ENCODE data around the gene PTGIS. TPM values are rescaled to one million over a fixed set of nuclear protein-coding genes. Genes with fewer than 3 reads are reported as not detected.

PTGIS gene
- total and polyA plus RNA-seq, 2 of the 4 experiments (the other 2 are of a cell fraction) = 1.6 to 2.6 TPM

- no peak overlapping the region for H2AK9ac ChIP-seq (replicated peaks; ENCODE audit: low read depth, low read length, poor library complexity)
- no peaks in the 10 kb centered on the region for H3K9me3 ChIP-seq (ENCODE audit: control insufficient read depth, insufficient read depth, low read length)
- no peak overlapping the region for H2AK5ac ChIP-seq (ENCODE audit: low read depth, low read length)
- peaks cover 12% of the 10 kb centered on the region for H3K27me3 ChIP-seq (ENCODE audit: control insufficient read depth, insufficient read depth, low read length)
- dilution Hi-C loops (cut with HindIII; ENCODE audit: low sequenced_read_pairs, unreplicated experiment) (no loop called here), in situ Hi-C loops (cut with MboI; ENCODE audit: low sequenced_read_pairs) (loop anchor here (5.0 kb wide), 1 partner anchor 181 kb away; no protein-coding TSS in a partner anchor), intact Hi-C loops (cut with micrococcal nuclease) (no loop called here)
- H3K27ac ChIP-seq (ENCODE audit: insufficient read depth, low read length) = no peak overlapping the region
- ATAC-seq (ENCODE audit: low read depth) = no peak
- H3K9ac ChIP-seq (ENCODE audit: low read depth, low read length) = no peak overlapping the region
- no peaks in the 10 kb centered on the region for H3K9me1 ChIP-seq (ENCODE audit: insufficient read depth, low read length)
- no peak overlapping the region for H3K14ac ChIP-seq (replicated peaks; ENCODE audit: low read depth, low read length)
- no peak for TF ChIP-seq RFX5 (IDR thresholded peaks at IDR 0.05; ENCODE audit: low read depth, low read length)
- TF ChIP-seq MAFK (IDR thresholded peaks at IDR 0.05; ENCODE audit: low read depth, low read length) = no peak
- no peak for TF ChIP-seq USF2 (IDR thresholded peaks at IDR 0.05; ENCODE audit: low read depth, low read length)
- no peak for TF ChIP-seq CEBPB (IDR thresholded peaks at IDR 0.05; ENCODE audit: low read depth, low read length)
- no peak for TF ChIP-seq MAZ (IDR thresholded peaks at IDR 0.05; ENCODE audit: borderline replicate concordance, low read depth, low read length)
- TF ChIP-seq CTCF (conservative IDR thresholded peaks at IDR 0.05; ENCODE audit: low read depth, low read length) = no peak
- no peak overlapping the region for H2BK15ac ChIP-seq (ENCODE audit: low read depth, low read length)
- no peaks in the 10 kb centered on the region for H3K36me3 ChIP-seq (ENCODE audit: control insufficient read depth, insufficient read depth, low read length)
- H3K56ac ChIP-seq (ENCODE audit: extremely low read depth, insufficient read depth, low read length) = no peak overlapping the region
- H4K5ac ChIP-seq (ENCODE audit: low read depth, low read length) = no peak overlapping the region
- no peak overlapping the region for H2BK20ac ChIP-seq (ENCODE audit: low read depth, low read length)
- H4K20me1 ChIP-seq (ENCODE audit: insufficient read depth, low read length) = peaks cover 3% of the 10 kb centered on the region; the same call in 1 of the 2 replicates
- peaks cover 2% of the 10 kb centered on the region; the same call in 1 of the 2 replicates for H3K4me1 ChIP-seq (ENCODE audit: control insufficient read depth, insufficient read depth, low read length)
- POLR2A ChIA-PET (ENCODE audit: unreplicated experiment) = no interaction called here
- H3K4me3 ChIP-seq (ENCODE audit: insufficient read depth, low read depth, low read length) = no peak overlapping the region
- BruUV-seq (replicated peaks) = no TSS peak
- H2BK5ac ChIP-seq (ENCODE audit: low read depth, low read length, poor library complexity, severe bottlenecking) = no peak overlapping the region
- H4K8ac ChIP-seq (ENCODE audit: low read depth in 2 of 2, low read length in 2 of 2) = no peak overlapping the region
- no peaks in the 10 kb centered on the region for H3K79me1 ChIP-seq (ENCODE audit: low read depth in 1 of 2, low read length in 2 of 2)
- no peak overlapping the region for H4K91ac ChIP-seq (ENCODE audit: insufficient read depth, low read depth, low read length)
- no peak overlapping the region for H3K23ac ChIP-seq (ENCODE audit: low read depth, low read length)
- no peak overlapping the region for H3K4ac ChIP-seq (ENCODE audit: low read depth, low read length)
- CTCF ChIA-PET = no interaction called here
- H3K4me2 ChIP-seq (ENCODE audit: low read depth, low read length) = no peak overlapping the region
- H2BK120ac ChIP-seq (ENCODE audit: low read depth, low read length) = no peak overlapping the region
- no peak overlapping the region for H3K18ac ChIP-seq (ENCODE audit: low read depth, low read length)
- WGBS, 2 experiments (ENCODE audit: extremely low coverage in 2 of 2, insufficient read length in 1 of 2) = 100% methylated on average over 1 of the region's 11 CpGs; no CpG with 5 or more reads in 1 of the 2 experiments
- DNase-seq = no peak
- H2AFZ ChIP-seq (replicated peaks; ENCODE audit: low read length, poor library complexity) = no peak overlapping the region
Measured at GRCh38 chr20:49513009-49513408, 54.9 kb downstream of the PTGIS start.
